NCI-H2196 (cell line): Measurements from ENCODE around the gene BIRC2.

Experiments
- DNase-seq: peaks from one replicate; lab custom pipeline; 2025; ENCODE audit not compliant: unreplicated experiment; lab: John Stamatoyannopoulos, UW

Gene BIRC2

GRCh38 chr11:102399189-102399588 lies 52.2 kb downstream of the BIRC2 start:
- DNase-seq, result no peak

GRCh38 chr11:102400603-102401002 lies 53.6 kb downstream of the BIRC2 start:
- no peak for DNase-seq

GRCh38 chr11:102401905-102402304 lies 54.9 kb downstream of the BIRC2 start:
- DNase-seq, result no peak

GRCh38 chr11:102402548-102402947 lies 55.5 kb downstream of the BIRC2 start:
- DNase-seq, result no peak

GRCh38 chr11:102405501-102405900 lies 58.5 kb downstream of the BIRC2 start:
- DNase-seq, result no peak

GRCh38 chr11:102406099-102406498 lies 59.1 kb downstream of the BIRC2 start:
- no peak for DNase-seq

- no peak for DNase-seq
Measured at GRCh38 chr11:102407901-102408300, 60.9 kb downstream of the BIRC2 start.

GRCh38 chr11:102408339-102408738 lies 61.3 kb downstream of the BIRC2 start:
- no peak for DNase-seq

- DNase-seq, result no peak
Measured at GRCh38 chr11:102410382-102410784, 63.4 kb downstream of the BIRC2 start.

- DNase-seq, result no peak
Measured at GRCh38 chr11:102411142-102411541, 64.1 kb downstream of the BIRC2 start.

- no peak for DNase-seq
Measured at GRCh38 chr11:102413497-102413896, 66.5 kb downstream of the BIRC2 start.

GRCh38 chr11:102414559-102414958 lies 67.5 kb downstream of the BIRC2 start:
- no peak for DNase-seq

GRCh38 chr11:102415304-102415916 lies 68.4 kb downstream of the BIRC2 start:
- no peak for DNase-seq

GRCh38 chr11:102416976-102417375 lies 70.0 kb downstream of the BIRC2 start:
- DNase-seq, result no peak

- DNase-seq, result no peak
Measured at GRCh38 chr11:102419181-102419580, 72.2 kb downstream of the BIRC2 start.

GRCh38 chr11:102420547-102420946 lies 73.5 kb downstream of the BIRC2 start:
- no peak for DNase-seq

GRCh38 chr11:102421261-102421660 lies 74.2 kb downstream of the BIRC2 start:
- no peak for DNase-seq

- no peak for DNase-seq
Measured at GRCh38 chr11:102422817-102423712, 76.1 kb downstream of the BIRC2 start.

GRCh38 chr11:102423936-102424335 lies 76.9 kb downstream of the BIRC2 start:
- no peak for DNase-seq

- no peak for DNase-seq
Measured at GRCh38 chr11:102426000-102426399, 79.0 kb downstream of the BIRC2 start.

- no peak for DNase-seq
Measured at GRCh38 chr11:102426570-102426969, 79.6 kb downstream of the BIRC2 start.

- DNase-seq, result no peak
Measured at GRCh38 chr11:102427068-102427467, 80.1 kb downstream of the BIRC2 start.
